IPS DF 6.9 (cell line): ENCODE measurements around the gene TEX2.
"Not testable (repeated sequence)": the region's sequence is repeated elsewhere in the genome, so short reads cannot be mapped to it uniquely, and the experiment has no call there.

Source experiments
- DNase-seq: peaks from one replicate; pipeline ENCODE4 v3.0.0-alpha.2; 2013; ENCODE audit warnings: low read depth, low spot score
- H3K27ac ChIP-seq: one replicate; pipeline ENCODE4 v1.5.1; 2013; ENCODE audit warnings: low read length, control low read depth
- H3K27me3 ChIP-seq: 2 replicates; pipeline ENCODE4 v1.6.1; 2013; ENCODE audit warnings: mild to moderate bottlenecking, low read length; ENCODE audit not compliant: control insufficient read depth, insufficient read depth
- H3K36me3 ChIP-seq: 2 replicates; pipeline ENCODE4 v1.6.1; 2013; ENCODE audit warnings: low read length; ENCODE audit not compliant: control insufficient read depth, insufficient read depth
- H3K4me1 ChIP-seq: 2 replicates; pipeline ENCODE4 v1.6.1; 2013; ENCODE audit warnings: low read length; ENCODE audit not compliant: control insufficient read depth, insufficient read depth
- H3K4me3 ChIP-seq: 2 replicates; pipeline ENCODE4 v1.5.1; 2013; ENCODE audit warnings: mild to moderate bottlenecking, low read length
- H3K9me3 ChIP-seq: 2 replicates; pipeline ENCODE4 v1.6.1; 2013; ENCODE audit warnings: low read length, inconsistent platforms; ENCODE audit not compliant: control insufficient read depth, insufficient read depth
- WGBS: extraction: QIAGEN DNeasy Blood & Tissue Kit; methylation state at CpG from one replicate; pipeline ENCODE4 v1.1.7; 2013; ENCODE audit warnings: mixed read lengths, missing lambda C conversion rate; ENCODE audit not compliant: insufficient read length, insufficient coverage; 5-methylcytosine and 5-hydroxymethylcytosine counted together

The TEX2 gene

DNA sequence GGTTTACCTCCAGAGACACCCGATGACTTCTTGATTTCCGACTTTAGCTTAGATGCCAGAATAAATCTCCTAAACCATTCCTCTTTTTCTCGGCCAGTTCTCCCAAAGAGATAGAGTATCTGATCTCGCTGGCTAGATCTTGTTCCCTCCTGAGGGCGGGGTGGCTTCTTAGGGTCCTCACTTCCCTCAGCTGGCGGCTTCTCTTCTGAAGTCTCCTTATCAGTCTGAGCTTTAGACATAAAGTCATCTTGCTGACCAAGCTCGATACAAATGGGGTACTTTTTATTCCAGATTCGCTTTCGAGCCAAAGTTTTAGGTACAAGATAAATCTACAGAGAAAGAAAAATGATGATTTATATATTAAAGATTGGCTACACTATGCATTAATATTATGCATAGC, 69.5 kb downstream of the TEX2 start:
- H3K36me3 ChIP-seq, result no peaks in the 10 kb centered on the region
- no peak overlapping the region for H3K27ac ChIP-seq
- no CpG with 5 or more reads among the region's 9 CpGs for WGBS
- DNase-seq, result no peak
- H3K4me1 ChIP-seq, result no peaks in the 10 kb centered on the region
- H3K4me3 ChIP-seq, result no peak overlapping the region
- no peaks in the 10 kb centered on the region for H3K27me3 ChIP-seq
- H3K9me3 ChIP-seq, result no peaks in the 10 kb centered on the region

GRCh38 chr17:64192589-64192988, 70.5 kb downstream of the TEX2 start:
- WGBS, result no CpG with 5 or more reads among the region's 3 CpGs

DNA sequence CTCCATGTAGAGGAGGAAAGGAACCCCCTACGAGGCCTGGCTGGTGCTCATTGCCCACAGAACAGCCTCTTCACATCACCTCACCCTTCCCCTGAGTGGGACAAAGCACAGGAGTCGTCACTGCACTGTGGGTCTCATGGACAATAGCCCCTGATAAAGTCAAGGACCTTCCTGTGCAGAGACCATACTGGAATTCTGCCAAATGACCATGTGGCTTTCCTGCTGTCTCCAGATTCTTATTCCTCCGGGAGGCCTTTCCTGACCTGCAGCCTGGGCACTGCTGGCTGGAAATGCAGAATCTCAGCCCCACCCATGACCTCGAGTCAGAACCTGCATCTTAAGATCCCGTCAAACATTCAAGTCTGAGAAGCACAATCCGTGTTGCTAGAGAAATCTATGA, 72.6 kb downstream of the TEX2 start:
- H3K27ac ChIP-seq, result no peak overlapping the region
- H3K27me3 ChIP-seq, result no peaks in the 10 kb centered on the region
- H3K4me1 ChIP-seq, result no peaks in the 10 kb centered on the region
- no CpG with 5 or more reads among the region's 6 CpGs for WGBS
- no peak overlapping the region for H3K4me3 ChIP-seq
- H3K9me3 ChIP-seq, result no peaks in the 10 kb centered on the region
- no peaks in the 10 kb centered on the region for H3K36me3 ChIP-seq
- DNase-seq, result no peak

More at GRCh38 chr17:64192589-64192988, 70.5 kb downstream of the TEX2 start:
- no peak overlapping the region for H3K4me3 ChIP-seq
- no peaks in the 10 kb centered on the region for H3K4me1 ChIP-seq
- H3K9me3 ChIP-seq, result no peaks in the 10 kb centered on the region
- DNase-seq, result no peak
- no peaks in the 10 kb centered on the region for H3K27me3 ChIP-seq
- H3K27ac ChIP-seq, result no peak overlapping the region
- no peaks in the 10 kb centered on the region for H3K36me3 ChIP-seq

GRCh38 chr17:64188088-64188487, 75.0 kb downstream of the TEX2 start:
- H3K27ac ChIP-seq, result no peak overlapping the region
- no peaks in the 10 kb centered on the region for H3K27me3 ChIP-seq

DNA sequence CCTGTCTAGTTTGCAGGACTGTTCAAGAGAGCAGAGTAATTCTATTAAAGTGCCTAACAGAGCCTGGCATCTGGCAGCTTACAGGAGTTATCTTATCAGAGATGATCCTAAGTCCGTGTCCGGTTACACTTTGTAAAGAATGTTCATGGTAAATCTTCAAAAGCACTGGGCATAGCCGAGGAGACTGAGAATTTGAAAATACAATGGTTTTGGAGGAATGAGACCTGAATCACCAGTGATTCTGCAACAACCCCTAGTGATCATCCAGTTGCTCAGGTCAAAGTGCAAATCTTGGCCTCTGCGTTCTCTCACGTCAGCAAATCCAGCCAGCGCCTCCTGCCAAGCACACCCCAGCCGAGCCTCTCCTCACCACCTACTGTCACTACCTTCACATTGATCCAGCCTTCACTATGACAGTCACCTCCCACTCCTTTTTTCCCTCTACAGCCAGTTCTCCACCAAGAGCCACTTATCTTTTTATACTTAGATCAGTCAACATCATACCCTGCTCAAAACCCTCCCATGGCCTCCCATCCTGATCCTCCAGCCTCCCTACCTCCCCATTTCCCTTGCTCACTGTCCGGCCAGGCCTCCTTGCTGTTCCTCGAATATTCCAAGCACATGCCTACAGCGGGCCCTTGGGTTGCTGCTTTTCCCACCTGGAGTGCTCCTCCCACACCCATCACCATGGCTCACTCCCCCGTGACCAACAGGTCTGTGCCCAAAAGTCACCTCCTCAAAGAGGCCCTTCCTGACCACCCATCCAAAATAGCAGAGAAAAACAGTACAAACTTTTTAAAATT, 75.8 kb downstream of the TEX2 start:
- Histone ChIP-seq H3K4me3 (no peak overlapping the region), H3K36me3 (no peaks in the 10 kb centered on the region), H3K4me1 (no peaks in the 10 kb centered on the region), H3K9me3 (no peaks in the 10 kb centered on the region), H3K27ac (no peak overlapping the region), H3K27me3 (no peaks in the 10 kb centered on the region)
- no CpG with 5 or more reads among the region's 11 CpGs for WGBS
- DNase-seq, result no peak

More at GRCh38 chr17:64188088-64188487, 75.0 kb downstream of the TEX2 start:
- Histone ChIP-seq H3K9me3 (no peaks in the 10 kb centered on the region), H3K4me3 (no peak overlapping the region), H3K4me1 (no peaks in the 10 kb centered on the region), H3K36me3 (no peaks in the 10 kb centered on the region)
- WGBS, result no CpG with 5 or more reads among the region's 15 CpGs
- DNase-seq, result no peak

DNA sequence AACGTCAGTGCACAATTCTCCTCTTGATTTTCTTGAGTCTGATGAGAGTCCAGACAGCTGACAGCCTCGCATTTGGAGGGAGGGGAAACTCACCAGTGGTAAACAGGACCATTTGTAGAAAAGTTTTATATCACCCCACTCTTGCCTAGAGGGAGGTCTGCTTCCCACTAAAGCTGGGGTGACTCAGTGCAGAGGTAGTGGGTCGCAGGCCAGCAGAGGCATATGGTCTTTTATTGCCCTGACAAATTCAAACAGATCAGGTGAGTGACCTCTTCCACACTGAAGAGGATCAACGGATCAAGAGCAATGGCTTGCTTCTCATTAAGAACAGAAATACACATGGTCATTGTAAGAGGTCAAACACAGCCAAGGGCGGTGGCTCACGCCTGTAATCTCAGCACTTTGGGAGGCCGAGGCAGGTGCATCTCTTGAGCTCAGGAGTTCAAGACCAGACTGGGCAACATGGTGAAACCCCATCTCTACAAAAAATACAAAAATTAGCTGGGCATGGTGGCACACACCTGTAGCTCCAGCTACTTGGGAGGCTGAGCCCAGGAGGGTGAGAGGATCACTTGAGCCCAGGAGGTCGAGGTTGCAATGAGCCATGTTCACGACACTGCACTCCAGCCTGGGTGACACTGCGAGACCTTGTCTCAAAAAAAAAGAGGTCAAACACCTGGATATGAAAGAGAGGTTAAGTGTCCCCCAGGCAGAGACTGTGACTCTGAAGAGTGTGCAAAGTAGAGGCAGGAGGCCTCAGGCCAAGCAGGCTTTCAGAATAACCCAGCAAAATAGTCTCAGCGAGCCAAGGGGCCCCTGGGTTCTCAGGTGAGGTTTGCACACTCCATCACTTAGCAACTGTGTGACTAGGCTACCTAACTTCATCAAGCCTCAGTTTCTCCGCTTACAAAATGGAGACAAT, 76.6 kb downstream of the TEX2 start:
- H3K27me3 ChIP-seq, result no peaks in the 10 kb centered on the region
- H3K4me1 ChIP-seq, result no peaks in the 10 kb centered on the region
- no peaks in the 10 kb centered on the region for H3K36me3 ChIP-seq
- no peak overlapping the region for H3K27ac ChIP-seq
- H3K9me3 ChIP-seq, result no peaks in the 10 kb centered on the region
- H3K4me3 ChIP-seq, result no peak overlapping the region
- no peak for DNase-seq
- WGBS, result no CpG with 5 or more reads among the region's 12 CpGs

- not testable (repeated sequence) for H3K4me3 ChIP-seq, H3K36me3 ChIP-seq, H3K4me1 ChIP-seq, DNase-seq, H3K27ac ChIP-seq, H3K9me3 ChIP-seq, H3K27me3 ChIP-seq
- WGBS, result no CpG with 5 or more reads among the region's 9 CpGs
Measured at GRCh38 chr17:64185557-64185956, 77.5 kb downstream of the TEX2 start.

DNA sequence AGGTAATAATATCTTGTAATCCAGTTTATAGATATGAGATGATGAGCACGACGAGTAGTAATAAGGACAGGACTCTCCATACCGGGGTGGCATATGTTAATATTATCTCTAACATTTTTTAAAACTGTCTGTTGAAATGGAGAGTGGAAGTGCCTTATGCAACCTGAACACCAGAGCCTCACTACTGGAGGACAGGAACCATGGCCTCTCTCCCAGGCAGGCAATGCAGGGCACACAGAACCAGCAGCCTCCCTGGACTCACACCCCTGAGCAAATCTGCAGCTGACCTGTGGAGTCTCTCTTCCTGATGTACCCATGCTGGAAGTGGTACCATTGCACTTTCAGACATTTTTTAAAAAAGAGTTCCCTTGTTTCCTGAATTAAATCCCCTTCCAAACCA, 78.0 kb downstream of the TEX2 start:
- no peaks in the 10 kb centered on the region for H3K36me3 ChIP-seq
- no peaks in the 10 kb centered on the region for H3K27me3 ChIP-seq
- no peak overlapping the region for H3K27ac ChIP-seq
- H3K4me1 ChIP-seq, result no peaks in the 10 kb centered on the region
- no CpG with 5 or more reads among the region's 3 CpGs for WGBS
- no peaks in the 10 kb centered on the region for H3K9me3 ChIP-seq
- DNase-seq, result no peak
- no peak overlapping the region for H3K4me3 ChIP-seq

DNA sequence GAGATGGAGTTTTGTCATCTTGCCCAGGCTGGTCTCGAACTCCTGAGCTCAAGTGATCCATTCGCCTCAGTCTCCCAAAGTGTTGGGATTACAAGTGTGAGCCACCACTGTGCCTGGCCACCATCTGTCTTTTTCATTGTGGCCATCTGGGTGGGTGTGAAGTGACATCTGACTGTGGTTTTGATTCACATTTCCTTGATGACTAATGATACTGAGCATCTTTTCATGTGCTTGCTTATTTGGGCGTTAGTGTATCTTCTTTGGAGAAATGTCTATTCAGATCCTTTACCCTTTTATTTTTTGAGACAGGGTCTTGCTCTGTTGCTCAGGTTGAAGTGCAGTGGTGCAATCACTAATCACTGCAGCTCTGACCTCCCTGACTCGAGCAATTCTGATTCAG, 79.2 kb downstream of the TEX2 start:
- no peaks in the 10 kb centered on the region for H3K4me1 ChIP-seq
- no CpG with 5 or more reads among the region's 4 CpGs for WGBS
- H3K27ac ChIP-seq, result no peak overlapping the region
- H3K4me3 ChIP-seq, result no peak overlapping the region
- no peak for DNase-seq
- H3K36me3 ChIP-seq, result no peaks in the 10 kb centered on the region
- H3K27me3 ChIP-seq, result no peaks in the 10 kb centered on the region
- no peaks in the 10 kb centered on the region for H3K9me3 ChIP-seq

- no peak overlapping the region for H3K27ac ChIP-seq
Measured at GRCh38 chr17:64182325-64183012, 80.6 kb downstream of the TEX2 start.

More at GRCh38 chr17:64182325-64183012, 80.6 kb downstream of the TEX2 start:
- Histone ChIP-seq H3K36me3 (no peaks in the 10 kb centered on the region), H3K27me3 (no peaks in the 10 kb centered on the region), H3K4me1 (no peaks in the 10 kb centered on the region), H3K4me3 (no peak overlapping the region), H3K9me3 (no peaks in the 10 kb centered on the region)
- DNase-seq, result no peak
- WGBS, result no CpG with 5 or more reads among the region's 3 CpGs
